ENCODE data around the gene NCAM1. TPM values are rescaled to one million over a fixed set of nuclear protein-coding genes. Genes with fewer than 3 reads are reported as not detected.

Gene NCAM1
- total RNA-seq, 1 experiment from 2014 or later = 3.7 TPM

DNA sequence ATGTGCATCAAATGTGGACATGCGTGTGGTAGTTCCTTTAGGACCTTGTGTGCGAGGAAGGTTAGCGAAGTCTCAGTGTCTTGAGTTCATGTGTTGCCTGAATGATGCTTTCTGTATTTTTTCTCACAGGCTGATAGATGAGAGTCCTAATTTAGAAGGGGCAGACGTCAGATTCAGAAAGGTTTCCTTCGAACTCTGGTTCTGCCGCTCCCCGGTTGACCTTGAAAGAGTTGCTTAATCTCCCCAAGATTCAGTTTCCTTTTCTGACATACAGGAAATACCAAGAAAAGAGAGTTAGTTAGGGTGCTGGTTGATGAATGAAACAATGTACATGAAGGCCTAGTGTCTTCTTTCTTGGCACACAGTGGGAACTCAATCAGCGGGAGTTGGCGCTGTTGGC is 317.3 kb downstream of the NCAM1 start:
- H3K36me3 Mint-ChIP-seq (ENCODE audit: insufficient read depth, unreplicated experiment) = no peaks in the 10 kb centered on the region
- H3K4me1 Mint-ChIP-seq (ENCODE audit: low read depth, unreplicated experiment) = no peaks in the 10 kb centered on the region
- H3K9me3 Mint-ChIP-seq (ENCODE audit: low read depth, unreplicated experiment) = no peaks in the 10 kb centered on the region
- TF ChIP-seq, protein P1, sequence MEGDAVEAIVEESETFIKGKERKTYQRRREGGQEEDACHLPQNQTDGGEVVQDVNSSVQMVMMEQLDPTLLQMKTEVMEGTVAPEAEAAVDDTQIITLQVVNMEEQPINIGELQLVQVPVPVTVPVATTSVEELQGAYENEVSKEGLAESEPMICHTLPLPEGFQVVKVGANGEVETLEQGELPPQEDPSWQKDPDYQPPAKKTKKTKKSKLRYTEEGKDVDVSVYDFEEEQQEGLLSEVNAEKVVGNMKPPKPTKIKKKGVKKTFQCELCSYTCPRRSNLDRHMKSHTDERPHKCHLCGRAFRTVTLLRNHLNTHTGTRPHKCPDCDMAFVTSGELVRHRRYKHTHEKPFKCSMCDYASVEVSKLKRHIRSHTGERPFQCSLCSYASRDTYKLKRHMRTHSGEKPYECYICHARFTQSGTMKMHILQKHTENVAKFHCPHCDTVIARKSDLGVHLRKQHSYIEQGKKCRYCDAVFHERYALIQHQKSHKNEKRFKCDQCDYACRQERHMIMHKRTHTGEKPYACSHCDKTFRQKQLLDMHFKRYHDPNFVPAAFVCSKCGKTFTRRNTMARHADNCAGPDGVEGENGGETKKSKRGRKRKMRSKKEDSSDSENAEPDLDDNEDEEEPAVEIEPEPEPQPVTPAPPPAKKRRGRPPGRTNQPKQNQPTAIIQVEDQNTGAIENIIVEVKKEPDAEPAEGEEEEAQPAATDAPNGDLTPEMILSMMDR (IDR thresholded peaks at IDR 0.05; ENCODE audit: unreplicated experiment) = no peak
- H3K4me3 Mint-ChIP-seq (ENCODE audit: low read depth, unreplicated experiment) = no peak overlapping the region
- H3K27me3 Mint-ChIP-seq (ENCODE audit: unreplicated experiment) = peaks cover 22% of the 10 kb centered on the region
- DNase-seq = no peak
- no peak overlapping the region for H3K27ac Mint-ChIP-seq (ENCODE audit: unreplicated experiment)
- CTCF ChIA-PET = interaction anchor here (0.6 kb wide), 1 partner anchor 24 kb away, joined by 7 read pairs; no protein-coding TSS in a partner anchor
- intact Hi-C loops (cut with micrococcal nuclease; ENCODE audit: unreplicated experiment) = no loop called here
- no TSS peak for BruUV-seq (replicated peaks)

GRCh38 chr11:113278925-113279324 is 317.7 kb downstream of the NCAM1 start:
- intact Hi-C loops (cut with micrococcal nuclease; ENCODE audit: unreplicated experiment) = no loop called here
- Mint-ChIP-seq H3K27me3 (ENCODE audit: unreplicated experiment) (peaks cover 22% of the 10 kb centered on the region), H3K4me1 (ENCODE audit: low read depth, unreplicated experiment) (no peaks in the 10 kb centered on the region), H3K36me3 (ENCODE audit: insufficient read depth, unreplicated experiment) (no peaks in the 10 kb centered on the region), H3K9me3 (ENCODE audit: low read depth, unreplicated experiment) (no peaks in the 10 kb centered on the region), H3K4me3 (ENCODE audit: low read depth, unreplicated experiment) (no peak overlapping the region), H3K27ac (ENCODE audit: unreplicated experiment) (no peak overlapping the region)
- DNase-seq = no peak
- TF ChIP-seq, protein P1 (IDR thresholded peaks at IDR 0.05; ENCODE audit: unreplicated experiment) = no peak
- BruUV-seq (replicated peaks) = no TSS peak
- CTCF ChIA-PET = interaction anchor here (0.6 kb wide), 1 partner anchor 23 kb away, joined by 7 read pairs; no protein-coding TSS in a partner anchor

- BruUV-seq (replicated peaks) = no TSS peak
- Mint-ChIP-seq H3K27me3 (ENCODE audit: unreplicated experiment) (peaks cover 22% of the 10 kb centered on the region), H3K9me3 (ENCODE audit: low read depth, unreplicated experiment) (no peaks in the 10 kb centered on the region), H3K36me3 (ENCODE audit: insufficient read depth, unreplicated experiment) (no peaks in the 10 kb centered on the region), H3K27ac (ENCODE audit: unreplicated experiment) (no peak overlapping the region), H3K4me1 (ENCODE audit: low read depth, unreplicated experiment) (no peaks in the 10 kb centered on the region), H3K4me3 (ENCODE audit: low read depth, unreplicated experiment) (no peak overlapping the region)
- no peak for DNase-seq
- CTCF ChIA-PET = no interaction called here
- intact Hi-C loops (cut with micrococcal nuclease; ENCODE audit: unreplicated experiment) = no loop called here
- TF ChIP-seq, protein P1 (IDR thresholded peaks at IDR 0.05; ENCODE audit: unreplicated experiment) = no peak
Observed at GRCh38 chr11:113279591-113279990, 318.4 kb downstream of the NCAM1 start.

GRCh38 chr11:113281052-113281725 is 320.0 kb downstream of the NCAM1 start:
- CTCF ChIA-PET = no interaction called here
- no peak overlapping the region for H3K4me3 Mint-ChIP-seq (ENCODE audit: low read depth, unreplicated experiment)
- TF ChIP-seq, protein P1 (IDR thresholded peaks at IDR 0.05; ENCODE audit: unreplicated experiment) = no peak
- H3K9me3 Mint-ChIP-seq (ENCODE audit: low read depth, unreplicated experiment) = no peaks in the 10 kb centered on the region
- H3K36me3 Mint-ChIP-seq (ENCODE audit: insufficient read depth, unreplicated experiment) = no peaks in the 10 kb centered on the region
- no peak overlapping the region for H3K27ac Mint-ChIP-seq (ENCODE audit: unreplicated experiment)
- H3K4me1 Mint-ChIP-seq (ENCODE audit: low read depth, unreplicated experiment) = no peaks in the 10 kb centered on the region
- no peak for DNase-seq
- no TSS peak for BruUV-seq (replicated peaks)
- peaks cover 6% of the 10 kb centered on the region for H3K27me3 Mint-ChIP-seq (ENCODE audit: unreplicated experiment)
- intact Hi-C loops (cut with micrococcal nuclease; ENCODE audit: unreplicated experiment) = no loop called here

Measured in Calu3 (cell line).